CD4-positive, alpha-beta T cell treated with Interleukin-6 for 4 hours (primary cell): ENCODE measurements around the gene RAPGEF4.
"Not testable (repeated sequence)": the region's sequence is repeated elsewhere in the genome, so short reads cannot be mapped to it uniquely, and the experiment has no call there.

ENCODE experiments used
- DNase-seq: peaks from one replicate; pipeline ENCODE4 v3.0.0-alpha.2; 2020; ENCODE audit warnings: mixed read lengths

RAPGEF4 gene

GRCh38 chr2:173079141-173079540, 343.5 kb downstream of the RAPGEF4 start:
- DNase-seq = no peak

GRCh38 chr2:173079973-173080860, 344.6 kb downstream of the RAPGEF4 start:
- no peak for DNase-seq

DNA sequence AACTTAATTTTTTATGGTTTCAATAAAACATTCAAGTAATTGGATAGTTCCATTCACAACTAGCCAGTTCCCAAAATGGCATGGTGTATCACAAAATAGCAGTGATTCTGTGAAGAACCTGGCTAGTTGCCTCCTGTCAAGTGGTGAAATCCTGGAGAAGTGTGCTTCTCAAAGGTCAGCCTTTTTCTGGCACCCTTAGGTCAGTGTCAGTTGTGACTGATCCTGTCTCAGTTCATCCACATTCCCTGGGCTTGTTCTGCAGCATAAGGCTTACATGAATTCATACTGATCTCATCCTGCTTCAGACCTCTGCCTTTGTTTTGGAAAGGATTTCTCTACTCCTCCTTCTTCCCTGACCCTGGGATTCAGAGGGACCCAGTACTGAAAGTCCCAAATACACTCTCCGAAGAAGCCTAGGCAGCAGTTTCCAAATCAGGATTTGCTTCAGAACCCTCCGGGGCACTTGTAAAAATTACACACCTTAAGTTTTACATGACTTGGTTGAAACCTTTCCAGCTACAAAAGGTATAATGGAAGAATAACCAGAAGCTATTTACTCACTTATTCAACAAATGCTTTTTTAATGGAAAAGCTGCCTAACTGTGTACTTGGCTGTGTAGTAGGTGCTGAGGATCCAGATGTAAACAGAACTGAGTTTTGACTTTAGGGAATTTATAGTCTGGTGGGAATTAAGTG, 351.0 kb downstream of the RAPGEF4 start:
- DNase-seq = no peak

DNA sequence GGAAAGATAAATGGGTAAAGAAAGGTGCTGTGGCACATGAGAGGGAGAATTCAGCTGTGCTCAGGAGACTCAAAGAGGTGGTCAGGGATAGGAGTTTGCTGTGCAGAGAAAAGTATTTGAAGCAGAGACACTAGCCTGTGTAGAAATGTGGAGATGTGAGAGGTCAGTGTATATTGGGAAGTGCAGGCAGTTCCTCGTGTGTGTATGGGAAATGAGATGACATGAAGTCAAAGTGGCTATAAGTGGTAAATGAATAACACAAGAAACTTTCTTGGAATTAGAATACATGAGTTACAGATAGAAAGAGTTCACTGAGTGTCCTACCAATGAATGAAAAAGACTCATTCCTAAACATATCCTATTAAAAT, 351.6 kb downstream of the RAPGEF4 start:
- DNase-seq = no peak

DNA sequence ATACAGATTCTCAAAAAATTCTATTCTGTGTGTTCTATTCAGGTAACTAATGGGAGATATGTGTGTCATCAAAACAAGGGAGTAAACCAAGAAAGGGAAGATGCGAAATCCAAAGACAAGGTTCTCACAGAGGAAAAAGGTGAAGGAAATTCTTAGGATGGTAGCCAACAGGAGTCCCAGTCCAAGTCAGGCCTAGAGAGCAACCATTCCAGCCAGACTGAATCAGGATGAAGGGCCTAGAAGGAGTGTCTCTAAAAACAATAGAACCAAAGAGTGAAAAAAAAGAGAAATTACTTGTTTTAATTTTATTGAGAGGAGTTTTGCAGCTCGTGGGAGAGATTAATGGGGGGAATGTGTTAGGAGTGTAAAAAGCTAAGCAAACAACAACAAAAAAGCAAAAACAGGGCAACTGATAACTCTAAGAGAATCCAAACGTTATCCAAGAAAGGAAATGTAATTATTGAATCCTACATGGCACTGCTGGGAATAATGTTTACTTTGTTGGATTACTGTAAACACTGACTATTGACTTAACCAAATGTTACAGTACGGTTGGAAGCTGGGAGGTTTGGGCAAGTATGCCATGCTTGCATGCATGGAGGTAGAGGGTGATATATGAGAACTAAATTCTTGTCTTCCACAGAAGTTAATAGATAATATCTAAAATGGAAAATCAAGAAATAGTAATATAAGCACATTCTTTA, 352.3 kb downstream of the RAPGEF4 start:
- no peak for DNase-seq

- DNase-seq = no peak
Observed at GRCh38 chr2:173090276-173090877, 354.7 kb downstream of the RAPGEF4 start.

DNA sequence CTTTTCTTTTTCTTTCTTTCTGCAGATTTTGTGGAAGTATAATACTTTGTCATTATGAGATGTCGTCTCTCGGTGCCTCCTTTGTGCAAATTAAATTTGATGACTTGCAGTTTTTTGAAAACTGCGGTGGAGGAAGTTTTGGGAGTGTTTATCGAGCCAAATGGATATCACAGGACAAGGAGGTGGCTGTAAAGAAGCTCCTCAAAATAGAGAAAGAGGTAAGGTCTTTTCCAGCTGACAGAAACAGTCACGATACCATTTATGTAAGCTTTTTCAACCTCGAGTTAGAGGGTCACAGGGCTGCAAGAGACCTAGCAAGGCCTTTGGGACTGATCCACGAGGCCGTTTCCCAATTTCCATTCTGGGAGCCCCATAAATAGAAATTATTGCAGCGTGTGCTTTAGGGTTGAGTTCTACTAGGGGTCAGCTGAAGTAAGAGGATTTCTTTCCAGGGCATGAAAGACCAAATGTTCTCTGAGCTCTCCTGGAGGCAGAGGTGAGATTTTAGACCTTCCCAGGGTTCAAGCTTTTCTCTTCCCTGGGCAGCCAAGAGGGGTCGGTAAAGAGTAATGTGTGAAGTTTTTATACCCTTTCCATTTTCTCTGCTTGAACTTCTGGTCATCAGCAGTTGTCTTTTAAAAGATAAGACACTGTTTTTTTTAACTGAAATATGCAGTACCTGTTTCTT, 355.5 kb downstream of the RAPGEF4 start:
- no peak for DNase-seq

- no peak for DNase-seq
Observed at GRCh38 chr2:173091910-173092309, 356.3 kb downstream of the RAPGEF4 start.

- no peak for DNase-seq
Observed at GRCh38 chr2:173092844-173093402, 357.3 kb downstream of the RAPGEF4 start.

DNA sequence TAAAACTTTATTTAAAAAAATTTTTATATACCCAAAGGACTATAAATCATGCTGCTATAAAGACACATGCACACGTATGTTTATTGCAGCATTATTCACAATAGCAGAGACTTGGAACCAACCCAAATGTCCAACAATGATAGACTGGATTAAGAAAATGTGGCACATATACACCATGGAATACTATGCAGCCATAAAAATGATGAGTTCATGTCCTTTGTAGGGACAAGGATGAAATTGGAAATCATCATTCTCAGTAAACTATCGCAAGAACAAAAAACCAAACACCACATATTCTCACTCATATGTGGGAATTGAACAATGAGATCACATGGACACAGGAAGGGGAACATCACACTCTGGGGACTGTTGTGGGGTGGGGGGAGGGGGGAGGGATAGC, 358.0 kb downstream of the RAPGEF4 start:
- not testable (repeated sequence) for DNase-seq

GRCh38 chr2:173094731-173095130, 359.1 kb downstream of the RAPGEF4 start:
- no peak for DNase-seq

DNA sequence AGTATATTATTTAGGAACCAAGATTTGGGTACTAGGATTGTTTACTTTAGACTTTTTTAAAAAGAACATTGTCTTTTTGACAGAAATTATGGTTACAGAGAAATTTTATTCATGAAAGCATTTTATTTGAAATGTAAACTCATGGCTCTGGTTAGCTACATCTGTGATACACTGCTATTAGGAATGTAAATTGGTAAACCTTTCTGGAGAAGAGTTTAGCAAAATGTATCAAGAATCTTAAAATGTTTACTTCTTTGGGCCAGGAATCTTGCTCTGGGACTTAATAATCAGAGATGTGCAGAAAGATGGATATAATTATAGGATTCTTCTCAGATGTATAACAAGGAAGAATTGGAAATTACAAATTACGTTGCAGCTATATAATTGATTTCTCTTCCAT, 359.7 kb downstream of the RAPGEF4 start:
- no peak for DNase-seq

GRCh38 chr2:173099271-173099670, 363.6 kb downstream of the RAPGEF4 start:
- DNase-seq = no peak

GRCh38 chr2:173099804-173100203, 364.2 kb downstream of the RAPGEF4 start:
- DNase-seq = no peak

DNA sequence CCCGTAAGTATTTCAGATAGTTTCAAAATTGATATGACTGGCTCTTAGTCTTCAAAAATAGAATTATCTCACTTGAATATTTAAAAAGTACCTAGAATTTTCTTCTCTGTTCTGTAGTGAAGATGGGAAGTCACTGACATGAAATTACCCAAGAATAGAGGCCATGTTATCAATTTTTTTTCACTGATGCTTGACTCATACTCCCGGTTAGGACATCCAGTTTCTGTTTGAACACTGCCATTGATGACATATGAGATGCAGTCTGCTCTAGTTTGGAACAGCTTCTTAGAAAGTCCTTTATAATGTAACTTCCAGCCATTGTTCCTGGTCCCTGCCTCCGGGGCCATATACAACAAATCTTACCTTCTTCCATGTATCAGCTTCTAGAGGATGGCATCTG, 366.0 kb downstream of the RAPGEF4 start:
- DNase-seq = no peak
